Cardiac muscle cell (in vitro differentiated cells and primary cell): ENCODE measurements around the gene CFAP69. TPM values are rescaled to one million over a fixed set of nuclear protein-coding genes. Genes with fewer than 3 reads are reported as not detected.

Experiments used
- DNase-seq, 2 donors: peaks; one replicate each; pipeline versions ENCODE4 v3.0.0 to v3.0.0-alpha.2; 2010 to 2017; ENCODE audit warnings: low read depth in 1 of 2, low spot score in 1 of 2
- H3K27ac ChIP-seq: fragments of 200-600 bp; sonication (generic); 2 replicates; pipeline ENCODE4 v1.5.1; 2016
- H3K27me3 ChIP-seq: fragments of 200-600 bp; sonication (generic); 2 replicates; pipeline ENCODE4 v1.6.0; 2016; ENCODE audit warnings: control low read depth
- H3K36me3 ChIP-seq: fragments of 200-600 bp; sonication (generic); 2 replicates; pipeline ENCODE4 v1.5.1; 2016; ENCODE audit warnings: control low read depth
- H3K4me1 ChIP-seq: fragments of 200-600 bp; sonication (generic); 2 replicates; pipeline ENCODE4 v1.8.1; 2017; ENCODE audit warnings: low read depth, mild to moderate bottlenecking, mixed run types
- H3K4me3 ChIP-seq: fragments of 200-600 bp; sonication (generic); 2 replicates; pipeline ENCODE4 v1.5.1; 2016; ENCODE audit warnings: mild to moderate bottlenecking
- H3K9me3 ChIP-seq: fragments of 200-600 bp; sonication (generic); 2 replicates; pipeline ENCODE4 v1.5.1; 2017; ENCODE audit warnings: low read depth, mild to moderate bottlenecking, control low read depth
- CTCF ChIP-seq: IDR thresholded peaks from 2 replicates; pipeline ENCODE4 v1.5.1; 2012; ENCODE audit warnings: low read depth, mild to moderate bottlenecking, low read length
- polyA plus RNA-seq: library from polyadenylated mRNA; unstranded; fragments of >200 nt; fragmentation: Nextera tagmentation; extraction: Ambion mirVana; gene quantifications from 2 replicates; pipeline ENCODE4 v1.2.1, GENCODE V29; 2016
- total RNA-seq: library from RNA; depleted of rRNA; stranded (reverse); fragments of >200 nt; gene quantifications from 2 replicates; pipeline ENCODE4 v1.2.3, GENCODE V29; 2016

The CFAP69 gene
- total and polyA plus RNA-seq, 2 experiments from 2014 or later = 2.5 to 19.2 TPM

- Histone ChIP-seq H3K36me3 (no peaks in the 10 kb centered on the region), H3K9me3 (no peaks in the 10 kb centered on the region), H3K4me3 (no peak overlapping the region), H3K27ac (no peak overlapping the region), H3K4me1 (no peaks in the 10 kb centered on the region), H3K27me3 (no peaks in the 10 kb centered on the region)
- no peak for DNase-seq
- TF ChIP-seq CTCF = no peak
These were observed 12.5 kb upstream of the CFAP69 start for GRCh38 chr7:90232430-90232829.

GRCh38 chr7:90233569-90233968 is 11.4 kb upstream of the CFAP69 start:
- no peaks in the 10 kb centered on the region for H3K4me1 ChIP-seq
- H3K36me3 ChIP-seq = no peaks in the 10 kb centered on the region
- H3K9me3 ChIP-seq = no peaks in the 10 kb centered on the region
- DNase-seq = no peak
- TF ChIP-seq CTCF = no peak
- no peak overlapping the region for H3K27ac ChIP-seq
- no peaks in the 10 kb centered on the region for H3K27me3 ChIP-seq
- H3K4me3 ChIP-seq = no peak overlapping the region

DNA sequence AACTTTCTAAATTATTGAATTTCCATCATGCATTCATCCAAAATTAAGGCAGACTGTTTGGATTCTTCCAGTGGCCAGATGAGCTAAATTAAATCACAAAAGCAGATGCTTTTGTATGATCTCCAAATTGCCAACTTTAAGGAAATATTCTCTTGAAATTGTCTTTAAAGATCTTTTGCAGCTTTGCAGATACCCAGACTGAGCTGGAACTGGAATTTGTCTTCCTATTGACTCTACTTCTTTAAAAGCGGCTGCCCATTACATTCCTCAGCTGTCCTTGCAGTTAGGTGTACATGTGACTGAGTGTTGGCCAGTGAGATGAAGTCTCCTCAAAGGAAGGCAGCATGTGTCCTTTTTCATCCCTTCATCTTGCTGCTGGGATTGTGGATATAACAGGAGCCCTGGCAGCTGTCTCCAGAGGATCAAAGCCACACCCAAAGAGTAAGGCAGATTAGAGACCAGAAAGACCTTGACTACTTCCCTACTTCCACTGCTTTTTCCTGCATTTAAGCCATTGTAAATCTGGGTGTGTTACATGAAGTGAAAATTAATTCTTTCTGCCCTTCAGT is 8.2 kb upstream of the CFAP69 start:
- H3K4me3 ChIP-seq = no peak overlapping the region
- H3K27ac ChIP-seq = no peak overlapping the region
- H3K36me3 ChIP-seq = no peaks in the 10 kb centered on the region
- H3K4me1 ChIP-seq = no peaks in the 10 kb centered on the region
- no peak for TF ChIP-seq CTCF
- no peak for DNase-seq
- no peaks in the 10 kb centered on the region for H3K9me3 ChIP-seq
- no peaks in the 10 kb centered on the region for H3K27me3 ChIP-seq

DNA sequence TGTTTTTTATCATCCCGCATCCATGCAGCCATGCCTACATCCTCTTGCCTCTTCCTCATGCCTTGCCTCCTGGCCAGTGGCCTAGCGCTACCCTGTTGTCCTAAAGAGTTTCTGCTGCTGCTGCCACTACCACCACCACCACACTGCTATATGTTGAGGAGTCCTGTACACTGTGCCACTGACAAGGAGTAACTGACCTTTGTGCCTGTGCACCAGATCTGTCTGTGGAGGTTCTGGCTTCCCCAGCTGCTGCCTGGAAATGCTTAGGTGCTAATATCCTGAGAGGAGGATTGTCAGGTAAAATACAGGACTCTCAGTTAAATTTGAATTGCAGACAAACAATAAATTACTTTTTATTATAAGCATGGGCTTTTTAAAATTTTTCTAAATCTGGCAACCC is 7.0 kb upstream of the CFAP69 start:
- H3K4me3 ChIP-seq = no peak overlapping the region
- DNase-seq = no peak
- no peaks in the 10 kb centered on the region for H3K36me3 ChIP-seq
- H3K9me3 ChIP-seq = no peaks in the 10 kb centered on the region
- no peaks in the 10 kb centered on the region for H3K27me3 ChIP-seq
- H3K4me1 ChIP-seq = no peaks in the 10 kb centered on the region
- no peak overlapping the region for H3K27ac ChIP-seq
- TF ChIP-seq CTCF = no peak

- Histone ChIP-seq H3K4me1 (no peaks in the 10 kb centered on the region), H3K27ac (no peak overlapping the region), H3K36me3 (no peaks in the 10 kb centered on the region), H3K4me3 (no peak overlapping the region), H3K27me3 (no peaks in the 10 kb centered on the region), H3K9me3 (no peaks in the 10 kb centered on the region)
- TF ChIP-seq CTCF = no peak
- DNase-seq = no peak
These were observed 6.4 kb upstream of the CFAP69 start for GRCh38 chr7:90238583-90238982.

DNA sequence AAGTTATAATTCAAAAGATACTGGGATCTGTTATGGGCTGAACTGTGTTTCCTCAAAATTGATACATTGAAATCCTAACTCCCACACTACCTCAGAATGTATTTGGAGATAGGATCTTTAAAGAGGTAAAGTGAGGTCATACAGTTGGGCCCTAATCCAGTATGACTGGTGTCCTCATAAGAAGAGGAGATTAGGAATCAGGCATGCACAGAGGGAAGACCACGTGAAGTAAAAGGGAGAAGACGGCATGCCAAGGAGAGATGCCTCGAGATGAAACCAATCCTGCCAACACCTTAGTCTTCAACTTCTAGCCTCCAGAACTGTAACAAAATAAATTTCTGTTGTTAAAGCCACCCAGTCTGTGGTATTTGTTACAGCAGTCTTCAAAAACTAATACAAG is 5.9 kb upstream of the CFAP69 start:
- DNase-seq = no peak
- TF ChIP-seq CTCF = no peak
- no peaks in the 10 kb centered on the region for H3K27me3 ChIP-seq

More for the DNA sequence above, 5.9 kb upstream of the CFAP69 start:
- Histone ChIP-seq H3K4me3 (no peak overlapping the region), H3K9me3 (no peaks in the 10 kb centered on the region), H3K27ac (no peak overlapping the region), H3K36me3 (no peaks in the 10 kb centered on the region), H3K4me1 (no peaks in the 10 kb centered on the region)
